GM23248 (cell line): ENCODE results near the gene TAB2. TPM values are rescaled to one million over a fixed set of nuclear protein-coding genes. Genes with fewer than 3 reads are reported as not detected.

Source experiments
- DNase-seq: peaks from one replicate; pipeline ENCODE4 v3.0.0-alpha.2; 2015
- H2AFZ ChIP-seq: fragments of 200-600 bp; sonication (generic); 2 replicates; pipeline ENCODE4 v1.6.1; 2016; ENCODE audit warnings: antibody characterized with exemption
- H3F3A ChIP-seq: fragments of 200-600 bp; sonication (generic); 2 replicates; pipeline ENCODE4 v1.6.1; 2016; ENCODE audit warnings: mild to moderate bottlenecking, antibody characterized with exemption, mixed run types; ENCODE audit not compliant: insufficient read depth
- H3K27ac ChIP-seq: fragments of 200-600 bp; sonication (generic); 2 replicates; pipeline ENCODE4 v1.5.1; 2016; ENCODE audit warnings: mild to moderate bottlenecking
- H3K27me3 ChIP-seq: fragments of 200-600 bp; sonication (generic); replicated peaks from 2 replicates; pipeline ENCODE4 v1.6.1; 2016; ENCODE audit warnings: mild to moderate bottlenecking; ENCODE audit not compliant: insufficient read depth
- H3K36me3 ChIP-seq: fragments of 200-600 bp; sonication (generic); 2 replicates; pipeline ENCODE4 v1.6.1; 2016; ENCODE audit warnings: low read depth, mild to moderate bottlenecking
- H3K4me1 ChIP-seq: fragments of 200-600 bp; sonication (generic); 2 replicates; pipeline ENCODE4 v1.6.1; 2016; ENCODE audit warnings: mild to moderate bottlenecking; ENCODE audit not compliant: insufficient read depth
- H3K4me2 ChIP-seq: fragments of 200-600 bp; sonication (generic); one replicate; pipeline ENCODE4 v1.6.1; 2016; ENCODE audit warnings: mild to moderate bottlenecking; ENCODE audit not compliant: unreplicated experiment
- H3K4me3 ChIP-seq: fragments of 200-600 bp; sonication (generic); 2 replicates; pipeline ENCODE4 v1.5.1; 2016; ENCODE audit warnings: mild to moderate bottlenecking
- H3K79me2 ChIP-seq: fragments of 200-600 bp; sonication (generic); 2 replicates; pipeline ENCODE4 v1.6.1; 2016; ENCODE audit warnings: mild to moderate bottlenecking; ENCODE audit not compliant: insufficient read depth
- H3K9ac ChIP-seq: fragments of 200-600 bp; sonication (generic); 2 replicates; pipeline ENCODE4 v1.6.1; 2016; ENCODE audit warnings: mild to moderate bottlenecking
- H3K9me2 ChIP-seq: fragments of 200-600 bp; sonication (generic); 2 replicates; pipeline ENCODE4 v1.6.1; 2016; ENCODE audit warnings: mixed run types, mild to moderate bottlenecking, moderate library complexity; ENCODE audit not compliant: insufficient read depth
- H3K9me3 ChIP-seq: fragments of 200-600 bp; sonication (generic); one replicate; pipeline ENCODE4 v1.6.1; 2017; ENCODE audit warnings: low read depth
- H4K20me1 ChIP-seq: fragments of 200-600 bp; sonication (generic); 2 replicates; pipeline ENCODE4 v1.6.0; 2016; ENCODE audit not compliant: insufficient read depth
- EZH2 ChIP-seq: fragments of 200-600 bp; sonication (generic); IDR thresholded peaks from 2 replicates; pipeline ENCODE4 v1.6.1; 2018; ENCODE audit warnings: antibody characterized with exemption, mild to moderate bottlenecking; ENCODE audit not compliant: insufficient read depth, poor library complexity, severe bottlenecking
- EZH2phosphoT487 ChIP-seq: fragments of 200-600 bp; sonication (generic); IDR thresholded peaks from 2 replicates; pipeline ENCODE4 v1.6.1; 2018; ENCODE audit warnings: antibody characterized with exemption, moderate library complexity, mild to moderate bottlenecking, low read depth; ENCODE audit not compliant: insufficient read depth
- WGBS, 2 experiments: methylation state at CpG; one replicate each; pipeline ENCODE4 v1.1.6; 2015 to 2017; ENCODE audit warnings: low lambda C conversion rate in 2 of 2, low coverage in 1 of 2; ENCODE audit errors: missing lambda C conversion rate in 2 of 2; 5-methylcytosine and 5-hydroxymethylcytosine counted together
- in situ Hi-C: fragments of 300-500 bp; cut with MboI; formaldehyde crosslinking; loops from 2 replicates; pipeline ENCODE4 v1.15.0; 2020
- polyA plus RNA-seq: library from polyadenylated mRNA; unstranded; fragments of >200 nt; fragmentation: Nextera tagmentation; extraction: Ambion mirVana; gene quantifications from 2 replicates; pipeline ENCODE4 v1.2.1, GENCODE V29; 2016
- total RNA-seq: library from RNA; depleted of rRNA; stranded (reverse); fragments of >200 nt; shearing (Covaris generic); gene quantifications from 2 replicates; pipeline ENCODE4 v1.2.3, GENCODE V29; 2014

The TAB2 gene
- total and polyA plus RNA-seq, 2 experiments from 2014 or later = 11.6 to 28.4 TPM

- TF ChIP-seq EZH2phosphoT487 (no peak), EZH2 (no peak)
- Histone ChIP-seq H3K9me2 (no peaks in the 10 kb centered on the region), H3K27ac (no peak overlapping the region), H3K79me2 (peaks cover 100% of the 10 kb centered on the region), H3K9ac (no peak overlapping the region), H3K4me3 (no peak overlapping the region), H3K27me3 (no peaks in the 10 kb centered on the region), H3K4me2 (no peak overlapping the region), H3F3A (no peaks in the 10 kb centered on the region), H4K20me1 (peaks cover 18% of the 10 kb centered on the region; the same call in 1 of the 2 replicates), H3K36me3 (no peaks in the 10 kb centered on the region), H2AFZ (no peak overlapping the region), H3K9me3 (no peaks in the 10 kb centered on the region), H3K4me1 (0 out of 2 replicates have a peak, but pooled peaks cover 5% of the 10 kb centered on the region)
- DNase-seq = no peak
- in situ Hi-C loops = no loop called here
- 75 to 76% methylated on average over 4 of the region's 4 CpGs for WGBS, 2 experiments
These were observed 48.9 kb downstream of the TAB2 start for GRCh38 chr6:149366267-149366921.

- Histone ChIP-seq H3K4me3 (no peak overlapping the region), H3K27me3 (no peaks in the 10 kb centered on the region), H3K79me2 (peaks cover 100% of the 10 kb centered on the region), H2AFZ (no peak overlapping the region), H3K36me3 (no peaks in the 10 kb centered on the region), H3K4me1 (0 out of 2 replicates have a peak, but pooled peaks cover 5% of the 10 kb centered on the region), H3F3A (no peaks in the 10 kb centered on the region), H3K27ac (no peak overlapping the region), H3K9me3 (no peaks in the 10 kb centered on the region), H3K4me2 (no peak overlapping the region), H4K20me1 (peaks cover 14% of the 10 kb centered on the region; the same call in 1 of the 2 replicates), H3K9me2 (no peaks in the 10 kb centered on the region), H3K9ac (no peak overlapping the region)
- DNase-seq = no peak
- in situ Hi-C loops = no loop called here
- WGBS, 2 experiments = 100% methylated on average over 1 of the region's 1 CpG
- no peak for TF ChIP-seq EZH2
- TF ChIP-seq EZH2phosphoT487 = no peak
These were observed 50.6 kb downstream of the TAB2 start for GRCh38 chr6:149368065-149368464.

- no peaks in the 10 kb centered on the region for H3K27me3 ChIP-seq
- H3K9ac ChIP-seq = no peak overlapping the region
- in situ Hi-C loops = no loop called here
- H3K9me3 ChIP-seq = no peaks in the 10 kb centered on the region
- H3K4me1 ChIP-seq = no peaks in the 10 kb centered on the region
- H3K4me2 ChIP-seq = no peak overlapping the region
- no peak overlapping the region for H3K27ac ChIP-seq
- no peak for DNase-seq
- TF ChIP-seq EZH2 (no peak), EZH2phosphoT487 (no peak)
- peaks cover 7% of the 10 kb centered on the region; the same call in 1 of the 2 replicates for H4K20me1 ChIP-seq
- no peaks in the 10 kb centered on the region for H3K9me2 ChIP-seq
- H3K36me3 ChIP-seq = peaks cover 10% of the 10 kb centered on the region; the same call in 1 of the 2 replicates
- H3K4me3 ChIP-seq = no peak overlapping the region
- H2AFZ ChIP-seq = no peak overlapping the region
- H3K79me2 ChIP-seq = peaks cover 99% of the 10 kb centered on the region
- H3F3A ChIP-seq = 0 out of 2 replicates have a peak, but pooled peaks cover 1% of the 10 kb centered on the region
These were observed 53.6 kb downstream of the TAB2 start for GRCh38 chr6:149371154-149371553.

- no peaks in the 10 kb centered on the region for H3K27me3 ChIP-seq
- no peaks in the 10 kb centered on the region for H3K9me3 ChIP-seq
- 76 to 87% methylated on average over 2 of the region's 2 CpGs for WGBS, 2 experiments
- H3K4me1 ChIP-seq = no peaks in the 10 kb centered on the region
- 0 out of 2 replicates have a peak, but pooled peaks cover 3% of the 10 kb centered on the region for H3F3A ChIP-seq
- no peak overlapping the region for H2AFZ ChIP-seq
- DNase-seq = no peak
- TF ChIP-seq EZH2 (no peak), EZH2phosphoT487 (no peak)
- H3K9me2 ChIP-seq = no peaks in the 10 kb centered on the region
- no peak overlapping the region for H3K4me2 ChIP-seq
- no peak overlapping the region for H3K27ac ChIP-seq
- no peak overlapping the region for H3K4me3 ChIP-seq
- peaks cover 10% of the 10 kb centered on the region; the same call in 1 of the 2 replicates for H3K36me3 ChIP-seq
- H3K9ac ChIP-seq = no peak overlapping the region
- in situ Hi-C loops = no loop called here
- peaks cover 96% of the 10 kb centered on the region for H3K79me2 ChIP-seq
- H4K20me1 ChIP-seq = no peaks in the 10 kb centered on the region
These were observed 54.5 kb downstream of the TAB2 start for GRCh38 chr6:149372062-149372461.
